ENCODE measurements around the gene CTSZ. TPM values are rescaled to one million over a fixed set of nuclear protein-coding genes. Genes with fewer than 3 reads are reported as not detected.

The CTSZ gene
- total RNA-seq, 1 experiment from 2014 or later: 194 TPM

DNA sequence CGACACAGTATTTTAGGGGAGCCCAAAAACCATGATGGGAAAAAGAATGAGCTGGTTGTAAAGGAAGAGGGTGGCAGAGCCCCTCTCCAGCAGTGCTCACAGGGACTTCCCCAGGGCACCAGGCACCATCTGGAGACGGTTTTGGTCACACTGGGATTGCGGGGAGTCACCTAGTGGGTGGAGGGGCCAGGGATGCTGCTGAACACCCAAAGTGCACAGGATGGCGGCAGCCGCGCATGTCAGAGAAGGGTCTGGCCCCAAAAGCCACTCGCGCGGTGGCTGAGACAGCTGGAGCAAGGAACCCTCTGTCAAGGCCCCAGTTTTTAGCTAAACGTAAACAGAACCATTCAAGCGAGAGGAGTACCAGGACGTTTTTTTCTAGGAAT lies 10.8 kb downstream of the CTSZ start:
- no peak overlapping the region for H3K4me3 ChIP-seq
- H3K36me3 ChIP-seq (ENCODE audit: low read depth): peaks cover 47% of the 10 kb centered on the region
- no peaks in the 10 kb centered on the region for H3K27me3 ChIP-seq (ENCODE audit: insufficient read depth, low read depth)
- no peaks in the 10 kb centered on the region for H3K79me2 ChIP-seq (ENCODE audit: low read depth)
- no TSS peak for BruUV-seq (replicated peaks)
- intact Hi-C loops (cut with micrococcal nuclease; ENCODE audit: unreplicated experiment): no loop called here
- no peak overlapping the region for H2AFZ ChIP-seq
- TF ChIP-seq, protein P1, sequence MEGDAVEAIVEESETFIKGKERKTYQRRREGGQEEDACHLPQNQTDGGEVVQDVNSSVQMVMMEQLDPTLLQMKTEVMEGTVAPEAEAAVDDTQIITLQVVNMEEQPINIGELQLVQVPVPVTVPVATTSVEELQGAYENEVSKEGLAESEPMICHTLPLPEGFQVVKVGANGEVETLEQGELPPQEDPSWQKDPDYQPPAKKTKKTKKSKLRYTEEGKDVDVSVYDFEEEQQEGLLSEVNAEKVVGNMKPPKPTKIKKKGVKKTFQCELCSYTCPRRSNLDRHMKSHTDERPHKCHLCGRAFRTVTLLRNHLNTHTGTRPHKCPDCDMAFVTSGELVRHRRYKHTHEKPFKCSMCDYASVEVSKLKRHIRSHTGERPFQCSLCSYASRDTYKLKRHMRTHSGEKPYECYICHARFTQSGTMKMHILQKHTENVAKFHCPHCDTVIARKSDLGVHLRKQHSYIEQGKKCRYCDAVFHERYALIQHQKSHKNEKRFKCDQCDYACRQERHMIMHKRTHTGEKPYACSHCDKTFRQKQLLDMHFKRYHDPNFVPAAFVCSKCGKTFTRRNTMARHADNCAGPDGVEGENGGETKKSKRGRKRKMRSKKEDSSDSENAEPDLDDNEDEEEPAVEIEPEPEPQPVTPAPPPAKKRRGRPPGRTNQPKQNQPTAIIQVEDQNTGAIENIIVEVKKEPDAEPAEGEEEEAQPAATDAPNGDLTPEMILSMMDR (conservative IDR thresholded peaks at IDR 0.05): no peak
- no peak for TF ChIP-seq EZH2 (IDR thresholded peaks at IDR 0.05; ENCODE audit: low read depth)
- POLR2A ChIA-PET (ENCODE audit: unreplicated experiment): interaction anchor here (0.5 to 0.7 kb wide), 4 partner anchors 16 to 48 kb away, joined by 3 to 6 read pairs (median 4); partner anchors contain the start of gene ATP5F1E
- no peaks in the 10 kb centered on the region for H3K9me3 ChIP-seq (ENCODE audit: insufficient read depth, low read depth)
- no peaks in the 10 kb centered on the region for H3K4me1 ChIP-seq (replicated peaks; ENCODE audit: insufficient read depth)
- H3K27ac ChIP-seq: no peak overlapping the region
- no peak for DNase-seq
- CTCF ChIA-PET: no interaction called here
- H3K9me2 ChIP-seq (ENCODE audit: insufficient read depth): no peaks in the 10 kb centered on the region
- H3K4me2 ChIP-seq: no peak overlapping the region
- H3F3A ChIP-seq (ENCODE audit: insufficient read depth, low read depth): peaks cover 57% of the 10 kb centered on the region
- peaks cover 16% of the 10 kb centered on the region for H4K20me1 ChIP-seq (ENCODE audit: insufficient read depth)

DNA sequence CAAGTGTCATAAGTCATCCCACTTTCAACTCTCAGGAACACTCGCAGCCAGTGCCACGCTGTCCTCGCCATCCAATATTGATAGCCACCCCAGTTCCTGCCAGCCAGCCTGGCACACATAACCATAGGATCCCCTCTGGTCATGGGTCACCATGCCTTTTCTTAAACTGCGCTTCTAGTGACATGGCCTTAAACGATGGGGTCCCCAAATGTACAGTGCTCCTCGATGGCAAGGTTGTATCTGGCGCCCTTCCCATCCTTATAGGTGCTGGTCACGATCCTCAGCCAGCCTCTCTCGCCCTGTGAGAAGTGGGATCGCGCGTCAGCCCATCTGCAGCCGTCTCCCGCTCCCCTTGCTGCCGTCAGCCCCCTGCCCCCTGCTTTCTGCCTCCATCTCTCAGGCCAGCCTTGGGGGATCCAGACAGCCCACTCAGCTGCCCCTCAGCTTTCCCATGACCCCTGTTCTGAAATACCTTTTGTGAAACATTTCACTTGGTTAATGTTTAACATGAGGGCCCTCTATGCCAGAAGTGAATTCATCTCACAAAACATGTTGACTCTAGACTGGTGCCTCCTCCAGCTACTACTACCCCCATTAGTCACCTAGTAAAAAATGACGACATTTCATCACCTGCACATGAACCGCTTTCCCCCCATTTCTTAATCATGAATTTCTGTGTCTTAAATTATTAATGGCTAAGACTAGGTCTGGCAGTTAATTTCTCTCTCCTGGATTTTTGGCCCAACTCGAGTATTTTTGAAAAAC lies 11.4 kb downstream of the CTSZ start:
- H4K20me1 ChIP-seq (ENCODE audit: insufficient read depth): peaks cover 19% of the 10 kb centered on the region
- H3K4me2 ChIP-seq: no peak overlapping the region
- no peaks in the 10 kb centered on the region for H3K4me1 ChIP-seq (replicated peaks; ENCODE audit: insufficient read depth)
- H3K27ac ChIP-seq: no peak overlapping the region
- no TSS peak for BruUV-seq (replicated peaks)
- no peaks in the 10 kb centered on the region for H3K9me2 ChIP-seq (ENCODE audit: insufficient read depth)
- no peak for DNase-seq
- H3K79me2 ChIP-seq (ENCODE audit: low read depth): no peaks in the 10 kb centered on the region
- no peaks in the 10 kb centered on the region for H3K9me3 ChIP-seq (ENCODE audit: insufficient read depth, low read depth)
- peaks cover 52% of the 10 kb centered on the region for H3K36me3 ChIP-seq (ENCODE audit: low read depth)
- ChIA-PET POLR2A (ENCODE audit: unreplicated experiment) (interaction anchor here (0.5 to 0.7 kb wide), 4 partner anchors 15 to 49 kb away, joined by 3 to 6 read pairs (median 4); partner anchors contain the start of gene ATP5F1E), CTCF (no interaction called here)
- H3K27me3 ChIP-seq (ENCODE audit: insufficient read depth, low read depth): no peaks in the 10 kb centered on the region
- intact Hi-C loops (cut with micrococcal nuclease; ENCODE audit: unreplicated experiment): no loop called here
- H3F3A ChIP-seq (ENCODE audit: insufficient read depth, low read depth): peaks cover 59% of the 10 kb centered on the region
- TF ChIP-seq, protein P1 (conservative IDR thresholded peaks at IDR 0.05): no peak
- no peak for TF ChIP-seq EZH2 (IDR thresholded peaks at IDR 0.05; ENCODE audit: low read depth)
- no peak overlapping the region for H3K4me3 ChIP-seq
- H2AFZ ChIP-seq: no peak overlapping the region

DNA sequence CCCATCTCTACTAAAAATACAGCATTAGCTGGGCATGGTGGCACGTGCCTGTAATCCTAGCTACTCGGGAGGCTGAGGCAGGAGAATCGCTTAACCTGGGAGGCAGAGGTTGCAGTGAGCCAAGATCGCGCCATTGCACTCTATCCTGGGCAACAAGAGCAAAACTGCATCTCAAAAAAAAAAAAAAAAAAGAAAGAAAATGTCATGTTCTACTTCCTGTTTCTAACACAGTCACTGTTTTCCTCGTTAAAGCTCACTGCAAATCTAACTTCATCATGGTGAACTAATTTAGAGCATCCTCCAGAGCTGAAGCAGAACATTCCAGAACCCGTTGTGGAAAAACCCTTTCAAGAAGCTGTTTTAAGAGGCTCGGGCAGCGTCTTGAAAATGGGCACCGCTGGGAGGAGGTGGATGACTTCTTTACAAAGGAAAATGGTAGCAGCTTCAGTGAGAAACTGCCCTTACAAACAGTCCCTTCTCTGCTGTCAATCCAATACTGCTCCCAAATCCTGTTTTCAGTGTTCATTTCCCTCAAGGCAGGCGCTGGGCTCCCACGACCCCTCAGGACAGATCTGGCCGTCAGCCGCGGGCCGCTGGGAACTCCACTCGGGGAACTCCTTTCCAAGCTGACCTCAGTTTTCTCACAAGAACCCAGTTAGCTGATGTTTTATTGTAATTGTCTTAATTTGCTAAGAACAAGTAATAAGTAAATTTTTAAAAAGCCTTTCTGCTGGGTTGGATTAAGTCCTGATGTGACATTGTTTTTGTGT lies 12.5 kb downstream of the CTSZ start:
- ChIA-PET CTCF (interaction anchor here (0.5 kb wide), 1 partner anchor 12 kb away, joined by 7 read pairs; no protein-coding TSS in a partner anchor), POLR2A (ENCODE audit: unreplicated experiment) (interaction anchor here (0.6 kb wide), 1 partner anchor 38 kb away, joined by 3 read pairs; the partner anchor contains the start of gene ATP5F1E)
- Histone ChIP-seq H2AFZ (no peak overlapping the region), H3K4me3 (no peak overlapping the region), H3K27me3 (ENCODE audit: insufficient read depth, low read depth) (no peaks in the 10 kb centered on the region), H3K79me2 (ENCODE audit: low read depth) (no peaks in the 10 kb centered on the region), H3K36me3 (ENCODE audit: low read depth) (peaks cover 61% of the 10 kb centered on the region), H3K9me3 (ENCODE audit: insufficient read depth, low read depth) (no peaks in the 10 kb centered on the region), H3K27ac (no peak overlapping the region), H3K4me2 (no peak overlapping the region), H3F3A (ENCODE audit: insufficient read depth, low read depth) (peaks cover 62% of the 10 kb centered on the region), H4K20me1 (ENCODE audit: insufficient read depth) (peaks cover 22% of the 10 kb centered on the region), H3K9me2 (ENCODE audit: insufficient read depth) (no peaks in the 10 kb centered on the region), H3K4me1 (replicated peaks; ENCODE audit: insufficient read depth) (no peaks in the 10 kb centered on the region)
- intact Hi-C loops (cut with micrococcal nuclease; ENCODE audit: unreplicated experiment): no loop called here
- no TSS peak for BruUV-seq (replicated peaks)
- TF ChIP-seq, protein P1 (conservative IDR thresholded peaks at IDR 0.05): no peak
- no peak for TF ChIP-seq EZH2 (IDR thresholded peaks at IDR 0.05; ENCODE audit: low read depth)
- DNase-seq: no peak

Measured in PC-9 (cell line).